Spleen (tissue), 11 donors: ENCODE measurements around the gene RGS10. TPM values are rescaled to one million over a fixed set of nuclear protein-coding genes. Genes with fewer than 3 reads are reported as not detected.

Source experiments
- DNase-seq: peaks from one replicate; pipeline ENCODE4 v3.0.0-alpha.2; 2020
- H3K27ac ChIP-seq, 8 donors: fragments of 200-600 bp; sonication (generic) in 7 of 8; 1 replicate in 4 of 8; 2 replicates in 4 of 8; pipeline versions ENCODE4 v1.5.0 to v1.8.0; 2016 to 2021; ENCODE audit warnings: inconsistent platforms in 4 of 8, mild to moderate bottlenecking in 4 of 8, moderate library complexity in 1 of 8
- H3K27me3 ChIP-seq, 7 donors: fragments of 200-600 bp; sonication (generic) in 6 of 7; replicated peaks in 1 of 7; 1 replicate in 4 of 7; 2 replicates in 3 of 7; pipeline versions ENCODE4 v1.5.0 to v1.8.0; 2016 to 2021; ENCODE audit warnings: inconsistent platforms in 3 of 7, mild to moderate bottlenecking in 1 of 7
- H3K36me3 ChIP-seq, 6 donors: fragments of 200-600 bp; sonication (generic) in 5 of 6; 1 replicate in 4 of 6; 2 replicates in 2 of 6; pipeline versions ENCODE4 v1.5.0 to v1.8.0; 2016 to 2021; ENCODE audit warnings: inconsistent platforms in 2 of 6
- H3K4me1 ChIP-seq, 6 donors: fragments of 200-600 bp; sonication (generic) in 5 of 6; 1 replicate in 3 of 6; 2 replicates in 3 of 6; pipeline versions ENCODE4 v1.5.0 to v1.8.0; 2016 to 2021; ENCODE audit warnings: inconsistent platforms in 3 of 6
- H3K4me3 ChIP-seq, 8 donors: fragments of 200-600 bp; sonication (generic) in 7 of 8; 1 replicate in 4 of 8; 2 replicates in 4 of 8; pipeline versions ENCODE4 v1.5.0 to v1.8.0; 2016 to 2021; ENCODE audit warnings: inconsistent platforms in 4 of 8, mild to moderate bottlenecking in 4 of 8, moderate library complexity in 2 of 8
- H3K9me3 ChIP-seq, 8 donors: fragments of 200-600 bp; sonication (generic) in 7 of 8; 1 replicate in 4 of 8; 2 replicates in 4 of 8; pipeline versions ENCODE4 v1.5.0 to v1.8.0; 2016 to 2021; ENCODE audit warnings: inconsistent platforms in 4 of 8
- POLR2A ChIP-seq, 3 donors: fragments of 450-650 bp; IDR thresholded peaks; one replicate each; pipeline ENCODE4 v1.5.1; 2017; ENCODE audit warnings: antibody characterized with exemption in 3 of 3, mild to moderate bottlenecking in 1 of 3
- POLR2AphosphoS5 ChIP-seq, 3 donors: sonication (generic); formaldehyde crosslinking; IDR thresholded peaks; one replicate each; pipeline ENCODE4 v1.5.1; 2017; ENCODE audit warnings: antibody characterized with exemption in 3 of 3
- WGBS, 5 donors: extraction: QIAGEN DNeasy Blood & Tissue Kit in 3 of 5; methylation state at CpG; one replicate each; pipeline versions ENCODE4 v1.1.5 to v1.1.7; 2013 to 2018; 5-methylcytosine and 5-hydroxymethylcytosine counted together
- intact Hi-C: fragments of 100-400 bp; cut with DNase I; formaldehyde crosslinking; loops from one replicate; pipeline ENCODE4 v1.15.0; 2023; ENCODE audit warnings: low total_unique reads
- polyA plus RNA-seq, 3 donors: library from polyadenylated mRNA; stranded (reverse); fragments of 200-250 nt; gene quantifications; one replicate each; pipeline ENCODE4 v1.2.1, GENCODE V29; 2013
- total RNA-seq, 7 donors: library from RNA; depleted of rRNA in 3 of 7; stranded (reverse); fragments of >200 nt in 3 of 7; fragmentation: NEBNext Ultra II Directional in 4 of 7; extraction: Animal tissue kit (Norgen Biotek cat#: 25700) in 4 of 7; gene quantifications; one replicate each; pipeline versions ENCODE4 v1.1.0 to v1.2.1, GENCODE V29; 2016 to 2021
- TF ChIP-seq, protein P1 (sequence below), 11 experiments: fragments of 200-600 bp in 7 of 11; fragments of 450-650 bp in 4 of 11; sonication (generic) in 4 of 11; IDR thresholded peaks in 8 of 11; conservative IDR thresholded peaks in 3 of 11; 1 replicate in 7 of 11; 2 replicates in 4 of 11; pipeline versions ENCODE4 v1.4.0 to v1.8.0; 2016 to 2021; ENCODE audit warnings: antibody characterized with exemption in 11 of 11, inconsistent platforms in 4 of 11, mild to moderate bottlenecking in 1 of 11
- donor health status: healthy with polysubstance abuse.
- donor health status: DM: no; HTN: no; CAD: no; lungs with moderate emphysema.
- donor health status: DM: no; HTN: no; CAD: no.
- donor health status: Bipolar disorder and iron deficiency.
- donor health status: healthy.
- donor health status: DM: no; HTN: no; CAD: no.
- donor health status: DM: yes; HTN: yes; CAD: no.

The RGS10 gene
- total and polyA plus RNA-seq, 10 donors: 29.1 to 127 (median 49.6) TPM

DNA sequence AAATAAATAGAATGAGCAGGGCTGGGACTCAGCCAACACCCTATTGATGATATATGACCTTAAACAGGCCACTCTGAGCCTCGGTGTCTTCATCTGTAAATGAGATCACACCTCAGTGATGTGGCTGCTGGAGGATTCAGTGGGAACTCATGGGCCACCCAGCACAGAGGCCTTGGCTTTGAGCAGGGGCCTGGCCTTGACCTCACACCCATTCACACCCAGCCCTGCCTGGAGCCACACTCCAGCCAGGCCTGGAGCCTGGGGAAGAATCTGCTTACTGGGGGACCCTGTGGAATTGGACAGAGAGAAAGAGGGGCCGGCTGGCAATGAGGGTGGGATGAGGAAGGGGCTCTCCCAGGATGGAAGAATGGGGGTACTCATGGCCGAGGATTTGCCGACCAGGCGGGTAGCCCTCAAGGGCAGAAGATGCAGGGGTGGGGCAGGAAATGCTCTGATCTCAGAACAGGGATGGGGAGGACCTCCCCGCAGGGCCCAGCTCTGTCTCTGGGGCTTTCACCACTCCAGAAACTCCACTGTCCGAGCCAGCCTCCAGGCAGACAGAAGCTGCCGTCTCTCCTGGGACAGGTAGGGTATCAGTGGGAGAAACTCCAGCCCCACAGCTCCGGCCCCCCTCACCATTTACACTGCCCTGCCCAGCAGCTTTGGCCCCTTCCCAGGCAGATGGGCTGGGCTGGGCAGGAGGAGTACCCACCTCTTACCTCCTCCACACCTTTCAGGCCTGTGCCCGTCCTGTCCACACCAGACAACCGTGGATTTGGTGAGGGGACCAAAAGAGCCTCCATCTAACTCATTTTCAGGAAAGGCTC is 81.9 kb downstream of the RGS10 start:
- Histone ChIP-seq H3K4me1 (peaks cover 0 to 12% (median 0%) of the 10 kb centered on the region in 6 donors), H3K27ac (no peak overlapping the region), H3K36me3 (peaks cover 0 to 40% (median 9%) of the 10 kb centered on the region in 6 donors), H3K9me3 (peaks cover 0 to 8% (median 2%) of the 10 kb centered on the region in 8 donors), H3K27me3 (no peaks in the 10 kb centered on the region), H3K4me3 (no peak overlapping the region)
- no peak for DNase-seq
- intact Hi-C loops: no loop called here
- TF ChIP-seq, protein P1, sequence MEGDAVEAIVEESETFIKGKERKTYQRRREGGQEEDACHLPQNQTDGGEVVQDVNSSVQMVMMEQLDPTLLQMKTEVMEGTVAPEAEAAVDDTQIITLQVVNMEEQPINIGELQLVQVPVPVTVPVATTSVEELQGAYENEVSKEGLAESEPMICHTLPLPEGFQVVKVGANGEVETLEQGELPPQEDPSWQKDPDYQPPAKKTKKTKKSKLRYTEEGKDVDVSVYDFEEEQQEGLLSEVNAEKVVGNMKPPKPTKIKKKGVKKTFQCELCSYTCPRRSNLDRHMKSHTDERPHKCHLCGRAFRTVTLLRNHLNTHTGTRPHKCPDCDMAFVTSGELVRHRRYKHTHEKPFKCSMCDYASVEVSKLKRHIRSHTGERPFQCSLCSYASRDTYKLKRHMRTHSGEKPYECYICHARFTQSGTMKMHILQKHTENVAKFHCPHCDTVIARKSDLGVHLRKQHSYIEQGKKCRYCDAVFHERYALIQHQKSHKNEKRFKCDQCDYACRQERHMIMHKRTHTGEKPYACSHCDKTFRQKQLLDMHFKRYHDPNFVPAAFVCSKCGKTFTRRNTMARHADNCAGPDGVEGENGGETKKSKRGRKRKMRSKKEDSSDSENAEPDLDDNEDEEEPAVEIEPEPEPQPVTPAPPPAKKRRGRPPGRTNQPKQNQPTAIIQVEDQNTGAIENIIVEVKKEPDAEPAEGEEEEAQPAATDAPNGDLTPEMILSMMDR (IDR thresholded peaks at IDR 0.05 in 8 of 11, conservative IDR thresholded peaks at IDR 0.05 in 3 of 11): no peak
- TF ChIP-seq POLR2A (IDR thresholded peaks at IDR 0.05) (no peak), POLR2AphosphoS5 (IDR thresholded peaks at IDR 0.05) (no peak)
- WGBS, 5 donors: 77 to 86% (median 78%) methylated on average over 11 of the region's 11 CpGs

- H3K9me3 ChIP-seq: peaks cover 0 to 8% (median 2%) of the 10 kb centered on the region in 8 donors
- no peaks in the 10 kb centered on the region for H3K27me3 ChIP-seq
- peaks cover 0 to 19% (median 0%) of the 10 kb centered on the region in 6 donors for H3K4me1 ChIP-seq
- peaks cover 0 to 48% (median 15%) of the 10 kb centered on the region in 6 donors for H3K36me3 ChIP-seq
- intact Hi-C loops: no loop called here
- 88 to 94% (median 92%) methylated on average over 9 to 17 of the region's 17 CpGs for whole genome bisulfite sequencing, 5 donors
- H3K4me3 ChIP-seq: no peak overlapping the region
- TF ChIP-seq, protein P1 (IDR thresholded peaks at IDR 0.05 in 8 of 11, conservative IDR thresholded peaks at IDR 0.05 in 3 of 11): no peak
- TF ChIP-seq POLR2AphosphoS5 (IDR thresholded peaks at IDR 0.05) (peak in 1 of 3 donors; percentile 20), POLR2A (IDR thresholded peaks at IDR 0.05) (no peak)
- DNase-seq: no peak
- H3K27ac ChIP-seq: no peak overlapping the region
Measured at GRCh38 chr10:119459681-119460340, 82.7 kb downstream of the RGS10 start.

GRCh38 chr10:119457966-119458766 is 84.4 kb downstream of the RGS10 start:
- intact Hi-C loops: no loop called here
- no peak overlapping the region for H3K27ac ChIP-seq
- no peak for DNase-seq
- TF ChIP-seq, protein P1 (IDR thresholded peaks at IDR 0.05 in 8 of 11, conservative IDR thresholded peaks at IDR 0.05 in 3 of 11): no peak
- no peak for TF ChIP-seq POLR2A (IDR thresholded peaks at IDR 0.05)
- TF ChIP-seq POLR2AphosphoS5 (IDR thresholded peaks at IDR 0.05): peak in 1 of 3 donors; percentile 8
- H3K4me1 ChIP-seq: peaks cover 0 to 19% (median 0%) of the 10 kb centered on the region in 6 donors
- peaks cover 0 to 6% (median under 1%) of the 10 kb centered on the region in 8 donors for H3K9me3 ChIP-seq
- no peaks in the 10 kb centered on the region for H3K27me3 ChIP-seq
- peaks cover 0 to 64% (median 31%) of the 10 kb centered on the region in 6 donors for H3K36me3 ChIP-seq
- 91 to 93% (median 92%) methylated on average over 22 to 28 of the region's 28 CpGs for WGBS, 5 donors
- H3K4me3 ChIP-seq: no peak overlapping the region
